ENCODE measurements around the gene SCN1A.

The SCN1A gene

DNA sequence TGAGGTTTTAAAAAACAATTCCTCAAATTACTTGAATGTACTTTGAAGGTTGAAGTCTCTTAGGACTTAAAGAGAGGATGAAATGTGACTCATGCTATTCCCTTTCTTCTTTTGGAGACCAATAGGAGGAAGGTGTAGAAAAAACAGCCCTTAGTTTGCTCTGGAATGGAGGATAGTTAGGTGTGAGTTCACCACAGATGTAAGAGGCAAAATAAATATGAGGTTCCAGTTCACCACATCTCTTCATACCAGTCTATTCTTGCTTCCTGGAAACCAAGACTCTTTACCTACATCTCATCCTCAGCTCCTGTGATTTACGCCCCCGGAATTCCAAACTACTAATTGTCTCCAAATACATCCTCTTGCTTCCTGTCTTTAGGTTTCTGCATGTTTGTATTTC lies 96.8 kb downstream of the SCN1A start:
- no peak for TF ChIP-seq ZFX (IDR thresholded peaks at IDR 0.05)
- TF ChIP-seq, protein P1, sequence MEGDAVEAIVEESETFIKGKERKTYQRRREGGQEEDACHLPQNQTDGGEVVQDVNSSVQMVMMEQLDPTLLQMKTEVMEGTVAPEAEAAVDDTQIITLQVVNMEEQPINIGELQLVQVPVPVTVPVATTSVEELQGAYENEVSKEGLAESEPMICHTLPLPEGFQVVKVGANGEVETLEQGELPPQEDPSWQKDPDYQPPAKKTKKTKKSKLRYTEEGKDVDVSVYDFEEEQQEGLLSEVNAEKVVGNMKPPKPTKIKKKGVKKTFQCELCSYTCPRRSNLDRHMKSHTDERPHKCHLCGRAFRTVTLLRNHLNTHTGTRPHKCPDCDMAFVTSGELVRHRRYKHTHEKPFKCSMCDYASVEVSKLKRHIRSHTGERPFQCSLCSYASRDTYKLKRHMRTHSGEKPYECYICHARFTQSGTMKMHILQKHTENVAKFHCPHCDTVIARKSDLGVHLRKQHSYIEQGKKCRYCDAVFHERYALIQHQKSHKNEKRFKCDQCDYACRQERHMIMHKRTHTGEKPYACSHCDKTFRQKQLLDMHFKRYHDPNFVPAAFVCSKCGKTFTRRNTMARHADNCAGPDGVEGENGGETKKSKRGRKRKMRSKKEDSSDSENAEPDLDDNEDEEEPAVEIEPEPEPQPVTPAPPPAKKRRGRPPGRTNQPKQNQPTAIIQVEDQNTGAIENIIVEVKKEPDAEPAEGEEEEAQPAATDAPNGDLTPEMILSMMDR (conservative IDR thresholded peaks at IDR 0.05): no peak
- H3K27ac ChIP-seq: no peak overlapping the region

DNA sequence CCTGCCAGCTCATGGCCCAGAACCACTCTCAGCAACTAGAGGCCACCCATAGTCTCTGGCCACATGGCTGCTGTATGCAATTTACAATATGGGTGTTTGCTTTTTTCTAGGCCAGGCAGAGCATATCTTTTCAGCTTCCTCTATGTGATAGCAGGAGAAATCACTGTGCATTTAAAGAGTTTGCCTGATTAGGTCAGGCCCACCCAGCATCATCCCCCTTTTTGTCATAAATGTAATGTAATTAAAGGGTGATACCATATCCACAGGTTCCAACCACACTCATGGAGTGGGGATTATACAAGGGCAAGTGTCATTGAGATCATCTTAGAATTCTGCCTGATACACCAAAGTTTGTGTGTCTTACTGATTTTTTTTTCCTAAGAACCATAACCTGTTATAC lies 102.5 kb downstream of the SCN1A start:
- TF ChIP-seq, protein P1 (conservative IDR thresholded peaks at IDR 0.05): no peak
- TF ChIP-seq ZFX (IDR thresholded peaks at IDR 0.05): no peak
- no peak overlapping the region for H3K27ac ChIP-seq

DNA sequence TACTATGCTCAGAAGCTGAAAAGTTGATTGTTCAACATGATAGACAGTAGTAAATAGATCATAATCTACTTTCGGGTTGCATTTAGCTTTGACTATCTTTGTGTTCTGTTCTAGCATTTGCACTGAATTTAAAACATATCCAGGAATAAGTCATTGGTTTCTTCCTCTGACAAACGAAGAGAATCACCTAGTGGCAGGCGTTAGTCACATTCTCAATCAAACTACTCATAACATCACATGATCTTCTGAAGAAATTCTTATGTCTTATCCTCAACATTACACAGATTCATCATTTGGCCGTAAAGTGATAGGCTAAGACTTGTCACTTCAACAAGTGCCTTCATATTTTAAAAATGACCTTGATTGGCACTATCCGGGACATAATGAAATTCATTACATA lies 110.6 kb downstream of the SCN1A start:
- no peak overlapping the region for H3K27ac ChIP-seq
- no peak for TF ChIP-seq ZFX (IDR thresholded peaks at IDR 0.05)
- TF ChIP-seq, protein P1 (conservative IDR thresholded peaks at IDR 0.05): no peak; the same call in 1 of the 2 replicates

DNA sequence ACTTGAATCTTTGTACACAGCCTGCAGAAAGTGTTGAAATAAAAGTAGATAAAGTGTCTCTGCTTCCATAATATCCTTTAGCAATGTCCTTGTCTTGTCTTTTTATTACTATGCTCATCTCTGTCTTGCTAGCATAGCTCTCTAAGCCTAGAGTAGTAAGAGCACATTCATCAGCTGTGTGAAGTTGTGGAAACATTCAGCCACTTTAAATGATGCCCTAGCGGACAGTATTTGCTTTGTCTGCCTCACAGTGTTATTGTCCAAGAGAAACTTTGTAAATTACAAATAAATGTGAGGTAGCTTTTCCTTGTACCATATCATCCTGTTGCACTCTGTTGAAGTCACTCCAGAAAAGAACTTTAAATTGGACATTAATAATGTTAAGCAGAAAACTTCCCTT lies 113.9 kb downstream of the SCN1A start:
- no peak overlapping the region for H3K27ac ChIP-seq
- TF ChIP-seq, protein P1 (conservative IDR thresholded peaks at IDR 0.05): no peak; the same call in 1 of the 2 replicates
- no peak for TF ChIP-seq ZFX (IDR thresholded peaks at IDR 0.05)

DNA sequence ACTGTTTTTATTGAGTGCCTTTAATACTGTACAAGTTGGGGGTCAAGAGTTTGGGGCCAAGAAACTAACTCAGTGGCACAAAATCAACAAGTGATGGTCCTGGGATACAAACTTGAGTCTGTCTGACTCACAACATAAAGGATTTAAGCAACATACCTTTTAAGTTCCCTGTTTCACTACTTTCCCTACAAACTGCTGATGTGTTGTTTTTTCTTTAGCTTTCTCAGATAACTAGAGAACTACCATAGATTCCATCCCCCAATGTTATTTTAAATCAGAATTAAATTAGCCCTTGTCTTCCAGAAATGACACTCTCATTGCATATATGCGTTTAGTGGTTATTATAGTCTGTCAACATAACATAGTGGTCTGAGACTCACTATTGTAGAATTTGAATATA lies 116.2 kb downstream of the SCN1A start:
- H3K27ac ChIP-seq: no peak overlapping the region
- TF ChIP-seq, protein P1 (conservative IDR thresholded peaks at IDR 0.05): no peak
- TF ChIP-seq ZFX (IDR thresholded peaks at IDR 0.05): no peak

DNA sequence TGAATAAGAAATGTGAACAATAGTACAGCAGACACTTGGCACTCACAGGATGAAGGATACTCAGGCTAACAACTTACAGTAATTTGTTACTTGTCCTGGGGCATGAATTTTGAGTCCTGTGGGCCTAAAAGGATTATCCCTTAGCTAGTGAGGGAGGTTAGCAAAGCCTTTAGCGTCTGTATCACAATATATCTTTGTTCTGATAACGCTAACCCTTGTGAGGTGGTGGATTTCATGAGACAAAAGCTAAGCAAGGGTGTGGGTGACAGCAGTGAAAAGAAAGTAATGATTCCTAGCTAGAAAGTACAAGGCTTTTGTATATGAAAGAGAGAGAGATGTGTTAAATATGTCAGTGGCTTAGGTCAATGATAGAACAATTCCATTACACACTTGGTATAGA lies 127.4 kb downstream of the SCN1A start:
- H3K27ac ChIP-seq: no peak overlapping the region
- TF ChIP-seq ZFX (IDR thresholded peaks at IDR 0.05): no peak
- TF ChIP-seq, protein P1 (conservative IDR thresholded peaks at IDR 0.05): no peak

DNA sequence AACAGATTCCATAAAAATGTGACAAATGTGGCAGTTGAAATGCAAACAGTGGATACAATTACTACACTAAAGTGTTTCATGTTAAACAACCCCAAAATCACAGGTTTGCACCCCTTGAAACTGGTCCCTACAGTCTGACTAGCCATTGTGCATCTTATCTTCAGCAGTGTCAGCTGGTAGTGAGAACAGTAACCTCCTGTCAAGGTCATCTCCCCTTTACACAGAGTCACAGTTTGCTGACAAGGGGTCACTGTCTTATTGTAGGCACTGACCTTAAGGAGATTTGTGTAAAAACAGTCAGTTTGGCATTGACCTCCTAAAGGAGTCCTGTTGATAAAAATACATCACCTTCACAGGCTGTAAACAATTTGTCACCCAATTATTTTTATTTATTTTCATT lies 137.0 kb downstream of the SCN1A start:
- H3K27ac ChIP-seq: no peak overlapping the region
- no peak for TF ChIP-seq ZFX (IDR thresholded peaks at IDR 0.05)
- TF ChIP-seq, protein P1 (conservative IDR thresholded peaks at IDR 0.05): no peak
